SK-N-SH (cell line): Measurements from ENCODE around the gene LSG1. TPM values are rescaled to one million over a fixed set of nuclear protein-coding genes. Genes with fewer than 3 reads are reported as not detected.

ENCODE experiments used
- CTCF ChIA-PET: fragments of 300-600, 350-600 bp; formaldehyde crosslinking; extraction: SDS; loops from one replicate; lab custom pipeline; 2021; lab: Yijun Ruan, JAX
- POLR2A ChIA-PET: fragments of 350-600 bp; sonication (Branson Sonifier 250); formaldehyde crosslinking; extraction: SDS; loops from one replicate; lab custom pipeline; 2020; ENCODE audit warnings: antibody characterized with exemption, inconsistent platforms; lab: Yijun Ruan, JAX
- DNase-seq: peaks from one replicate; pipeline ENCODE4 v3.0.0; 2012
- H2AFZ ChIP-seq: fragments of 200-600 bp; sonication (generic); 2 replicates; pipeline ENCODE4 v1.8.1; 2016; ENCODE audit warnings: antibody characterized with exemption, mild to moderate bottlenecking, low read depth
- H3F3A ChIP-seq: fragments of 200-600 bp; sonication (generic); replicated peaks from 2 replicates; pipeline ENCODE3; 2016; ENCODE audit warnings: antibody characterized with exemption, mild to moderate bottlenecking; ENCODE audit not compliant: insufficient read depth
- H3K27ac ChIP-seq, 2 experiments: fragments of 200-500 bp in 1 of 2; fragments of 200-600 bp in 1 of 2; sonication (Bioruptor generic) in 1 of 2; sonication (generic), shearing (Covaris generic) in 1 of 2; 2 replicates each; pipeline versions ENCODE4 v1.5.1 to v1.6.1; 2014 to 2016; ENCODE audit warnings: low read depth in 2 of 2, inconsistent platforms in 1 of 2, low read length in 1 of 2, mild to moderate bottlenecking in 1 of 2, mixed read lengths in 1 of 2
- H3K27me3 ChIP-seq: fragments of 200-600 bp; sonication (generic), shearing (Covaris generic); 2 replicates; pipeline ENCODE4 v1.6.1; 2016; ENCODE audit warnings: mixed run types; ENCODE audit not compliant: insufficient read depth
- H3K36me3 ChIP-seq, 2 experiments: fragments of 200-500 bp in 1 of 2; fragments of 200-600 bp in 1 of 2; sonication (Bioruptor generic) in 1 of 2; sonication (generic) in 1 of 2; replicated peaks in 1 of 2; 2 replicates each; pipeline versions ENCODE3 to v1.5.1; 2014 to 2016; ENCODE audit warnings: low read length in 1 of 2, mild to moderate bottlenecking in 1 of 2; ENCODE audit not compliant: insufficient read depth in 2 of 2, control insufficient read depth in 1 of 2
- H3K4me1 ChIP-seq, 2 experiments: fragments of 200-500 bp in 1 of 2; fragments of 200-600 bp in 1 of 2; sonication (Bioruptor generic) in 1 of 2; sonication (generic), shearing (Covaris generic) in 1 of 2; 2 replicates each; pipeline versions ENCODE4 v1.5.1 to v1.6.1; 2014 to 2016; ENCODE audit warnings: low read depth in 1 of 2, low read length in 1 of 2, mixed run types in 1 of 2; ENCODE audit not compliant: insufficient read depth in 2 of 2, control insufficient read depth in 1 of 2
- H3K4me2 ChIP-seq: fragments of 200-600 bp; sonication (generic), shearing (Covaris generic); 2 replicates; pipeline ENCODE4 v1.6.1; 2017; ENCODE audit warnings: mixed run types
- H3K4me3 ChIP-seq, 2 experiments: fragments of 200-500 bp in 1 of 2; fragments of 200-600 bp in 1 of 2; sonication (Bioruptor generic) in 1 of 2; sonication (generic), shearing (Covaris generic) in 1 of 2; 2 replicates each; pipeline versions ENCODE4 v1.5.1 to v1.8.1; 2014 to 2016; ENCODE audit warnings: low read depth in 2 of 2, inconsistent platforms in 1 of 2, low read length in 1 of 2, mild to moderate bottlenecking in 1 of 2, mixed read lengths in 1 of 2, moderate library complexity in 1 of 2
- H3K79me2 ChIP-seq: fragments of 200-600 bp; sonication (generic); 2 replicates; pipeline ENCODE4 v1.8.1; 2017; ENCODE audit warnings: mild to moderate bottlenecking; ENCODE audit not compliant: insufficient read depth
- H3K9ac ChIP-seq: fragments of 200-600 bp; sonication (generic); 2 replicates; pipeline ENCODE4 v1.6.1; 2017; ENCODE audit warnings: mixed run types
- H3K9me2 ChIP-seq: fragments of 200-600 bp; sonication (generic); 2 replicates; pipeline ENCODE4 v1.6.1; 2017; ENCODE audit warnings: mixed run types
- H3K9me3 ChIP-seq: fragments of 200-600 bp; sonication (generic); 2 replicates; pipeline ENCODE4 v1.6.1; 2017; ENCODE audit warnings: mixed run types, mild to moderate bottlenecking, moderate library complexity
- H4K20me1 ChIP-seq: fragments of 200-600 bp; sonication (generic); 2 replicates; pipeline ENCODE4 v1.6.1; 2017; ENCODE audit warnings: mild to moderate bottlenecking, mixed run types; ENCODE audit not compliant: insufficient read depth
- CHD2 ChIP-seq: fragments of 150-350 bp; IDR thresholded peaks from 2 replicates; pipeline ENCODE4 v1.6.1; 2018; ENCODE audit warnings: low read length; ENCODE audit not compliant: partially characterized antibody
- ELF1 ChIP-seq: IDR thresholded peaks from 2 replicates; pipeline ENCODE4 v1.4.0; 2012
- EP300 ChIP-seq, 2 experiments: IDR thresholded peaks; 2 replicates each; pipeline versions ENCODE4 v1.4.0 to v1.6.1; 2012; ENCODE audit warnings: borderline replicate concordance in 1 of 2, low read depth in 1 of 2, low read length in 1 of 2
- FOXJ3 ChIP-seq: sonication (generic); formaldehyde crosslinking; IDR thresholded peaks from 2 replicates; pipeline ENCODE4 v1.5.1; 2020; ENCODE audit warnings: mild to moderate bottlenecking, missing genetic modification reagents
- GABPA ChIP-seq: IDR thresholded peaks from 2 replicates; pipeline ENCODE4 v1.4.0; 2012; ENCODE audit warnings: low read depth, mild to moderate bottlenecking
- GATA2 ChIP-seq: sonication (generic); formaldehyde crosslinking; IDR thresholded peaks from 2 replicates; pipeline ENCODE4 v1.5.0; 2020; ENCODE audit warnings: mild to moderate bottlenecking, missing genetic modification reagents
- IRF3 ChIP-seq: fragments of 150-350 bp; IDR thresholded peaks from 2 replicates; pipeline ENCODE4 v1.6.1; 2016; ENCODE audit warnings: mild to moderate bottlenecking, low read depth, low read length
- MAX ChIP-seq: IDR thresholded peaks from 2 replicates; pipeline ENCODE4 v1.4.0; 2012; ENCODE audit warnings: low read depth
- MXI1 ChIP-seq: IDR thresholded peaks from 2 replicates; pipeline ENCODE4 v1.6.1; 2012; ENCODE audit warnings: mild to moderate bottlenecking, low read depth, low read length, improper control_type of control experiment
- REST ChIP-seq: IDR thresholded peaks from 2 replicates; pipeline ENCODE4 v1.6.1; 2012; ENCODE audit warnings: mild to moderate bottlenecking, low read depth, low read length, moderate library complexity
- RXRA ChIP-seq: IDR thresholded peaks from 2 replicates; pipeline ENCODE4 v1.4.0; 2012; ENCODE audit warnings: low read depth, mild to moderate bottlenecking, borderline replicate concordance
- SIN3A ChIP-seq: IDR thresholded peaks from 2 replicates; pipeline ENCODE4 v1.6.1; 2012; ENCODE audit warnings: low read depth, mild to moderate bottlenecking, low read length, moderate library complexity, borderline replicate concordance
- TCF12 ChIP-seq: IDR thresholded peaks from 2 replicates; pipeline ENCODE4 v1.4.0; 2012
- WGBS: methylation state at CpG from one replicate; pipeline ENCODE4 v1.1.6; 2017; ENCODE audit warnings: low lambda C conversion rate; 5-methylcytosine and 5-hydroxymethylcytosine counted together
- polyA plus RNA-seq, 3 experiments: library from polyadenylated mRNA; depleted of rRNA; stranded (reverse); fragments of >200 nt; gene quantifications; 2 replicates each; pipeline ENCODE4 v1.2.3, GENCODE V29; 2012
- TF ChIP-seq, protein P1 (sequence below): IDR thresholded peaks from 2 replicates; pipeline ENCODE4 v1.4.0; 2012; ENCODE audit warnings: low read depth, borderline replicate concordance

The LSG1 gene
- polyA plus RNA-seq, 1 of the 3 experiments (the other 2 are of a cell fraction): 35.1 TPM

DNA sequence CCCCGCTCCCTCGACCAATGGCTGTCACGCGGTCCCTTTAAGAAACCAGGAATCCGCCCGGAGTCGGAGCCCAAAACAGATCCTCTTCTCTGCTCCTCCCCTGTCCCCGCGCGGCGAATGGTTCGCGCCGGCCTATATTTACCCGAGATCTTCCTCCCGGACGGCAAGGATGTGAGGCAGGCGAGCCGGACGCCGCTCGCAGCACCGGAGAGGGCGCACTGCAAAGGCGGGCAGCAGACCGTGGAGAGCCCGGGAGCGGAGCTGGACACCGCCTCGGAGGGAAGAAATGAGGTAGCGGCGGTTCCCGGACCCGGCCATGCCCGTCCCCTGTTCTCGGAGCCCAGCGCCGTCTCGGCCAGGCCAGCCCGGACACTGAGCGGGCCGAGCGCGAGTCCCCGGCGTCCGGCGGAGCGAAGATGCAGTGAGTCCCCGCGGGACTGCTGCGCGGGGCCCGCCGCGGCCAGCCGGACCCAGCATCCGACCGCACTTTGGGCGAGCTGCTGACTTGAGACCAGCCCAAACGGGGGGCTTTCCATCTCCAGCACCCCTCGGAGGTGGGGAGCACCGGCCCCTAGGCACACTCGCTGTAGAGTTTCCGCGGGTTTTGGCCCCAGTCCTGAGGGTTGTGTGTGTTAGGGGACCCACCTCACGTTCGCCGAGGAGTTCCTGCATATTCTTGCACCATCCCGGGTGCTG, 13.9 kb upstream of the LSG1 start, which contains the start of gene FAM43A (continued):
- TF ChIP-seq IRF3: no peak
- TF ChIP-seq MAX: peak; percentile 88
- TF ChIP-seq GATA2: peak; percentile 35
- TF ChIP-seq FOXJ3 (CRISPR knock-in tag): 0 out of 2 replicates have a peak, but pooled peaks have one; percentile 33
- TF ChIP-seq TCF12: no peak
- TF ChIP-seq MXI1: peak; percentile 43
- TF ChIP-seq CHD2: no peak
- TF ChIP-seq RXRA: no peak
- no peak for TF ChIP-seq ELF1
- TF ChIP-seq, protein P1, sequence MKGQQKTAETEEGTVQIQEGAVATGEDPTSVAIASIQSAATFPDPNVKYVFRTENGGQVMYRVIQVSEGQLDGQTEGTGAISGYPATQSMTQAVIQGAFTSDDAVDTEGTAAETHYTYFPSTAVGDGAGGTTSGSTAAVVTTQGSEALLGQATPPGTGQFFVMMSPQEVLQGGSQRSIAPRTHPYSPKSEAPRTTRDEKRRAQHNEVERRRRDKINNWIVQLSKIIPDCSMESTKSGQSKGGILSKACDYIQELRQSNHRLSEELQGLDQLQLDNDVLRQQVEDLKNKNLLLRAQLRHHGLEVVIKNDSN: no peak
- peak; percentile 33; the same call in 1 of the 2 replicates for TF ChIP-seq GABPA
- TF ChIP-seq SIN3A: peak; percentile 89; the same call in 1 of the 2 replicates
- peak in 1 of 2 experiments; percentile 17; a peak in 1 of 4 replicates for TF ChIP-seq EP300 (IDR thresholded peaks at IDR 0.05; ENCODE audit: borderline replicate concordance in 1 of 2, low read depth in 1 of 2, low read length in 1 of 2)

DNA sequence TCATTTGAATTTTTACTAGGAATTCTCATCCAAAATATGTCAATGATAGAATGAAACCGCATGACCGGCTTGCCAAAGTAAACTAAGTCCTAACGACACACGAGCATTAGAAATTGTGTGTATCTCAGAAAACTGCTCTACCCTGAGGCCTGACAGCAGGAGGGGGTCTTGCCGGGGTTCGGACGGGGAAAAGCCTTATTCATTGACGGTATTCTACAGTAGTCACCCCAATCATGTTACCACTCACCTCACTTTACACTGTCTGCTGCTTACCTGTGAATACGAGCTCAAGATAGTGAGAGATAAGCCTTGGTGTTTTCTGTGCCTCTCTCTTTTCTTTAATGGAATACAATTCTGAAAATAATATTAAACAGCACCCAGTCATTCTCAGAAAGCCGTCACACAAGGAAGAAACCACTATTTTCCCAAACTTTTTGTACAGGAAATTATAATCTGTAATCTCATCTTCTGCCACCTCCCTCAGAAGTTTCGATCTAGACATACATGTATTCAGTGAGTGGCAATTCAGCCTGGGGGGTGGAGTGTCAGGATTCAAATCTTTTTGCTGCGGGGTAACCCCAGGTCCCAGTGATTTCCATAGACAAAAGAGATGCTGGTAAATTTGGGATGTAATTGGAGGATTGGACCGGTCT, 13.2 kb upstream of the LSG1 start:
- Histone ChIP-seq H3K27ac (peak overlapping the region; percentile 49 to 74; a peak in 3 of 4 replicates), H3K9me3 (no peaks in the 10 kb centered on the region), H3K4me1 (peaks cover 5 to 44% of the 10 kb centered on the region in 2 experiments; a peak in 2 of 4 replicates), H3K27me3 (no peaks in the 10 kb centered on the region), H3K4me2 (peak overlapping the region; percentile 89), H3K4me3 (peak overlapping the region; percentile 67 to 85), H2AFZ (peak overlapping the region; percentile 71), H3K79me2 (no peaks in the 10 kb centered on the region), H3K9ac (peak overlapping the region; percentile 60; the same call in 1 of the 2 replicates), H3F3A (peaks cover 13% of the 10 kb centered on the region), H3K9me2 (no peaks in the 10 kb centered on the region), H3K36me3 (peaks cover 0 to 4% of the 10 kb centered on the region in 2 experiments), H4K20me1 (no peaks in the 10 kb centered on the region)
- DNase-seq: no peak
- WGBS: 71% methylated on average over 12 of the region's 13 CpGs
- TF ChIP-seq GATA2 (no peak), FOXJ3 (CRISPR knock-in tag) (no peak), REST (no peak)
- ChIA-PET POLR2A (interaction anchor here (0.8 to 1.2 kb wide), 4 partner anchors 9 to 569 kb away, joined by 3 to 4 read pairs (median 3); no protein-coding TSS in a partner anchor), CTCF (interaction anchor here (1.0 to 5.3 kb wide), 6 partner anchors 13 to 585 kb away, joined by 3 to 69 read pairs (median 12); partner anchors contain the start of genes LSG1 and XXYLT1)
